OCI-LY1 (cell line): Measurements from ENCODE around the gene SBSN.

Experiments used
- CTCF ChIP-seq: fragments of 200-600 bp; sonication (generic), shearing (Covaris generic); IDR thresholded peaks from 2 replicates; pipeline ENCODE4 v1.5.1; 2017; ENCODE audit warnings: mild to moderate bottlenecking, antibody characterized with exemption, low read length, moderate library complexity, mixed read lengths
- EZH2 ChIP-seq: fragments of 200-600 bp; sonication (generic), shearing (Covaris generic); IDR thresholded peaks from 2 replicates; pipeline ENCODE4 v1.8.0; 2017; ENCODE audit warnings: borderline replicate concordance, mixed run types, mild to moderate bottlenecking, antibody characterized with exemption, low read length, moderate library complexity, mixed read lengths

GRCh38 chr19:35539850-35540249 is 11.7 kb upstream of the SBSN start:
- TF ChIP-seq CTCF: no peak
- TF ChIP-seq EZH2: no peak
